HG03280 (cell line): ENCODE data around the gene GALNT14.

Experiments used
- ATAC-seq: cut with Tn5 transposase; IDR thresholded peaks from one replicate; pipeline ENCODE4 v1.9.1; 2021; ENCODE audit warnings: mild to moderate bottlenecking, moderate library complexity; ENCODE audit not compliant: unreplicated experiment

The GALNT14 gene

GRCh38 chr2:31016648-31017047 lies 121.6 kb downstream of the GALNT14 start:
- no peak for ATAC-seq

GRCh38 chr2:31014516-31014915 lies 123.7 kb downstream of the GALNT14 start:
- no peak for ATAC-seq

- ATAC-seq: no peak
Measured at GRCh38 chr2:31013301-31013700, 124.9 kb downstream of the GALNT14 start.

- ATAC-seq: peak; percentile 52
Measured at GRCh38 chr2:31012406-31012805, 125.8 kb downstream of the GALNT14 start.

GRCh38 chr2:31011587-31011986 lies 126.7 kb downstream of the GALNT14 start:
- no peak for ATAC-seq

GRCh38 chr2:31008561-31009114 lies 129.6 kb downstream of the GALNT14 start:
- no peak for ATAC-seq

GRCh38 chr2:31004257-31004656 lies 134.0 kb downstream of the GALNT14 start:
- no peak for ATAC-seq

GRCh38 chr2:31003749-31004148 lies 134.5 kb downstream of the GALNT14 start:
- ATAC-seq: no peak

GRCh38 chr2:31002537-31003150 lies 135.6 kb downstream of the GALNT14 start:
- ATAC-seq: no peak

GRCh38 chr2:31000970-31001369 lies 137.3 kb downstream of the GALNT14 start:
- no peak for ATAC-seq

- ATAC-seq: no peak
Measured at GRCh38 chr2:30998672-30999071, 139.6 kb downstream of the GALNT14 start.

GRCh38 chr2:30997979-30998378 lies 140.3 kb downstream of the GALNT14 start:
- ATAC-seq: no peak

GRCh38 chr2:30994227-30995056 lies 143.8 kb downstream of the GALNT14 start:
- ATAC-seq: no peak

GRCh38 chr2:30992781-30993180 lies 145.5 kb downstream of the GALNT14 start:
- no peak for ATAC-seq

GRCh38 chr2:30990671-30991070 lies 147.6 kb downstream of the GALNT14 start:
- no peak for ATAC-seq

- ATAC-seq: no peak
Measured at GRCh38 chr2:30990176-30990575, 148.1 kb downstream of the GALNT14 start.

GRCh38 chr2:30989746-30990145 lies 148.5 kb downstream of the GALNT14 start:
- no peak for ATAC-seq

- no peak for ATAC-seq
Measured at GRCh38 chr2:30987566-30987965, 150.7 kb downstream of the GALNT14 start.

GRCh38 chr2:30986231-30986580 lies 152.0 kb downstream of the GALNT14 start:
- ATAC-seq: no peak

- no peak for ATAC-seq
Measured at GRCh38 chr2:30985493-30986230, 152.6 kb downstream of the GALNT14 start.

- ATAC-seq: no peak
Measured at GRCh38 chr2:30984148-30984547, 154.1 kb downstream of the GALNT14 start.

- ATAC-seq: no peak
Measured at GRCh38 chr2:30981510-30981909, 156.7 kb downstream of the GALNT14 start.
